HG03025 (cell line): ENCODE measurements around the gene PIK3C2G.
"Not testable (repeated sequence)": the region's sequence is repeated elsewhere in the genome, so short reads cannot be mapped to it uniquely, and the experiment has no call there.

Experiments
- ATAC-seq: cut with Tn5 transposase; IDR thresholded peaks from one replicate; pipeline ENCODE4 v1.9.1; 2021; ENCODE audit warnings: mild to moderate bottlenecking, moderate library complexity; ENCODE audit not compliant: unreplicated experiment, low FRiP score

Gene PIK3C2G

GRCh38 chr12:18676996-18677588, 415.8 kb downstream of the PIK3C2G start:
- no peak for ATAC-seq

- ATAC-seq = no peak
These were observed 420.5 kb downstream of the PIK3C2G start for GRCh38 chr12:18681818-18682217.

- ATAC-seq = no peak
These were observed 422.2 kb downstream of the PIK3C2G start for GRCh38 chr12:18683327-18684013.

- no peak for ATAC-seq
These were observed 423.1 kb downstream of the PIK3C2G start for GRCh38 chr12:18684430-18684829.

GRCh38 chr12:18689771-18690170, 428.5 kb downstream of the PIK3C2G start:
- no peak for ATAC-seq

GRCh38 chr12:18690653-18691052, 429.3 kb downstream of the PIK3C2G start:
- no peak for ATAC-seq

- not testable (repeated sequence) for ATAC-seq
These were observed 432.7 kb downstream of the PIK3C2G start for GRCh38 chr12:18693986-18694385.

GRCh38 chr12:18696971-18697602, 435.8 kb downstream of the PIK3C2G start:
- no peak for ATAC-seq
